Stimulated activated CD4-positive, alpha-beta T cell treated with anti-CD3 and anti-CD28 coated beads, Interleukin-1b, Interleukin-23, amount 100 ng/mL, for 24 hours (primary cell): Measurements from ENCODE around the gene TMEM236.
"Not testable (repeated sequence)": the region's sequence is repeated elsewhere in the genome, so short reads cannot be mapped to it uniquely, and the experiment has no call there.

Source experiments
- DNase-seq, 4 experiments: peaks; one replicate each; pipeline ENCODE4 v3.0.0-alpha.2; 2020; ENCODE audit warnings: low read depth in 4 of 4, low spot score in 1 of 4

The TMEM236 gene, protein sequence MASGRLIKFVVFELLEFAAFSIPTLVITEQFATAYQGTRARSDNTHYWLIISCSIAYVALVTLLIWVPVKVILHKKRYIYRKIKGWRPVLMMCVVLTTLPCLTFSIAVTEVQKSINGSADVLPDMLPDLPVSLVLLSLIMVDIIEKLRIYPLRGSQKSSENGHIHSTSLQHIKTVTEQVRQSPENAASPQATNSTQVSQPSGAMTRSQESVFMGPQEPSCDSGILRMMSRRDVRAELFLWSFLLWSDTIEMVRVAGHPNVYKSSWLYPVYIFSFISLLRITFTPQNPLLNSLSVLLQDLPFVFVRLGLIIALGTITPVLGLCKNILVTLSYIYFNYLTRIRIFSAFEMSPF

DNA sequence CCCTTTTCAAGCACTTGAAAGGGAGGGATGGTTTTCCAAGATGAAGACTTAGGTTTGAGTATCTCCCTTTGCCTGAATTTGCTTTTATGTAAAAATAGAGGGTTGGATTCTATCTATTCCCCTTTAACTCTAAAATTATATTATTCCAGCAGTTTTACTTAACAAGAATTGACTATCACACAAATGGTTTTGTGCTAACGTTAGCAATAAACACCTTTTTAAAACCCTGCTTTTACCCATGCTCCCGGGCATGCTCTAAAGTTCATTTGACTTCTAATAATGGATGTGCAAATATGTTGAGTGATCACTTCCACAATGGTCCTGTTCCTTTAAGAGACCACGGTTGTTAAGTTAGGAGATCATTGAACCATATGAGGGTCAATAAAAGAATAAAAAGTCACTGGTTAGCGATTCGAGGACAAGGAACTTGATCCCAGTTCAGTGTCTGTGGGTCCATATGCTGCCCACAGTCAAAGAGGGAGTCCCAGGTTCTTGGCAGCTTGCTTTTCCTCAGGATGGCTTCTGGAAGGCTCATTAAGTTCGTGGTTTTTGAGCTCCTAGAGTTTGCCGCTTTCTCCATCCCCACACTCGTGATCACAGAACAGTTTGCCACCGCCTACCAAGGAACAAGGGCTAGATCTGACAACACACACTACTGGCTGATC lies at the start of gene TMEM236:
TSS of gene TMEM236 (plus strand) at position 421 of the 665 bp plus-strand sequence. CDS start at position 516, 95 bp downstream.
- DNase-seq, result no peak

DNA sequence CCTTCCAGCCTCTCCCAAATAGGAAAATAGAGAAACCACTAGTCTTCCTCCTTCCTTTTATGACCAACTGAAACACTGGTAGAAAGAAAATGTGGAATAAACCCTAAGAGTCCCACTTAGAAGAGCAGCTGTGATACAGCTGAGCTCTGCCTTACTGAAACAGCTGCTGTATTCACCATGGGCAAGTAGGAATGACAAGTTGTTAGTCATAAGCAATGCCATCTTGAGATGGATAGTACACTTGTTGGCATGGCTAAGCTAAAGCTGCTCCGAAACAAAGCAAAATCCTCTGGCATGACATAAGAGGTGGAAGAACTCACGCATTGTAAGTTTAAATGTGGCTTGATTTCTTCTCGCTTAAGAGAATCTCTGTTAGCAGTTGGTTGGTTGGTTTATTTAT lies 48.3 kb upstream of the TMEM236 start:
- DNase-seq, result no peak

DNA sequence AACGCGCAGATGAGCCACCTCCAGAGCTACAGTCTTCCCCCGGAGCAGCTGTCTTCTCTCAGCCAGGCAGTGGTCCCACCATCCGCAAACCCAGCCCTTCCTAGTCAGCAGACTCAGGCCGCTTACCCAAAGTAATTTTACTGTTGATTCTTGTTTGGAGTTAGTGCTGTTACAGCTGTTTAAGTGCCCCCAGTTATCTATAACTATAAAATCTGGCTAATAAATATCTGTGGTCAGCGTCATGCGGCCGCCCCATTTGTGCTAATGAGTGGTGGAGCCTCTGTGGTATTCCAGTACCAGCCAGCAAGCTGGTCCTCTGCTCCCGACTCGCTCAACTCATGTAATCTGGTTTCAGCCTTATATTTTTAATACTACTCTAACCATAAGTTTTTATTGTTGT lies 43.2 kb upstream of the TMEM236 start:
- DNase-seq, result no peak

DNA sequence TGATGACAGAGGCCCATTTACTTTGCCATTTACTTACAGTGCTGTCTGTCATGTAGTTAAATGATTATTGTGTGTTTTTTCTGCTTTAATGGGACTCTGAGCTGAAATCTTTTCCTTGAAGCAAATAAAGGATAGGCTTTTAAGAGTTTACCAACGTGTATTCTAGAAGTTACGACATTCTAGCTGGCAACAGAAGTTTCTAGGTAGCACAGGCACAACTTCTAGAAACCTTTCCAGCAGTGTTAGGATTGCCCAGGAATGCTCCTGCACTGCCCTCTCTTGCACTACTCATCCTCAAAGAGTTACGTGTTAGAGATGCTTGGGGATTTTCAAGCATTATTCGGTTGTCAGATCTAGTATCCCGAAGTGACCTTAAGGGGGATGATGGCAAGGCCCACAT lies 42.5 kb upstream of the TMEM236 start:
- DNase-seq, result no peak

DNA sequence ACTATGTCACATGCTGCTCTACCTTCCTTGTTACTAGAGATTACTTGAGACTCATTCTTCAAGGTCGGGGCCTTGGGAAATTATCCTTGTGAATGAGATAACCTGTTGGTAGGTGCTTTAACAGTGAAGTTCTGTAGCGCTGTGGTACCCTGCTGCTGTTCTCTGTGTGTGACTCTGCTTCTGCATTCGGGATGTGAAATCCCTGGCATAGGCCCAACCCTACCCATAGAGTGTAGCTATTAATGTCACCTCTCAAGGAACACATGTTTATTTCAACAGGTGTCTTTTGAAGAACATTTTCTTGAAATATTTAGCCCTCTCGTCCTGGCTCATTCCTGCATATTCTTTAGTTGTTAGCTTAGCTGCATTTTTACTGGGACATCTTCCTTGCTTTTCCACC lies 41.8 kb upstream of the TMEM236 start:
- no peak for DNase-seq

DNA sequence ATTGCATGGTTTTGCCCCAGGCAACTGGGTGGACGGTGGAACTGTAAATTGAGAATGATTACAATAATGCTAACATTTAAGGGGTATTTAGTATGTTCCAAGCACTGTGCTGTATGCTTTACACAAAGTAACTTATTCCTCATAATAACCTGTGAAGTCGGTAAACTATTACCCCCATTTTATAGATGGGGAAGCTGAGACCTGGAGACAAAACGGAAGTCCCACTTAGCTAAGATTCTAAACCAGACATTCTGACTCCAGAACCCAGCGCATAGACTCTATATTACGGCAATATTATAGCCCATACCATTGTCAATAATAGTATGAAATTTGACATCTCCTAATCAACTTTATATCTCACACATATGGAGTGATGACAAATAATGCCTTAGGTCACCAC lies 39.9 kb upstream of the TMEM236 start:
- no peak for DNase-seq

DNA sequence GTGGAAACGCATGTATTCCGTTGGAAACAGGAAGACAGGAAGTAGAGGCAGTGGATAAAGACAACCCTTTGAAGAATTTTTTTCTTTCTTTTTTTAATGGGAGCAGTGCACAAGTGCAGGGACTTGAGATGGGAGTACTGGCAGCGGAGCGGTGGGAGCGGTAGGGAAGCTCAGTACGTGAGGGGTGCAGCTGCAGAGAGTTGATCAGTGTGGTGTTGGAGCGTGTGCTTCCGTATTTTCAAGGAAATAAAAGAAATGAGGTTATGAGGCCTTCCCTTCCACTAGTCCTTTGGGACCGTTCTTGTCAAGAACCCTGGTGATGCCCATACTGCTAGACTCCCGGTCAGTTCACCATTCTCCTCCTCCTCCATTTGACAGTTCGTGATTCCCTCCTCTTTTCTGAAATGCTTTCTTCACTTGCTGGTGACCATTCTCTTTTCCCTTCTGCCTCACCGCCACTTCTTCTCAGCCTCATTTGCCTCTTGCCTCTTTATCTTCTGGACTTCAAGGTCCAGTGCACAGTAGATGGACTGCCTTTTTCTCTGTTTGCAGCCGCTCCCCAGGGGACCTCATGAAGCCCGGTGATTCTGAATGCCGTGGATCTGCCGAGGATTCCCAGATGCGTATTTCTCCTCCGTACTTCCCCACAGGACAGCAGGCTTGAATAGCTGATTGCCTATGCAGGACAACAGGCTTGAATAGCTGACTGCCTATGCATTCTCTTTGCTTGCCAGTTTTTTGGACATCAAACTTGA lies 39.1 kb upstream of the TMEM236 start:
- no peak for DNase-seq

DNA sequence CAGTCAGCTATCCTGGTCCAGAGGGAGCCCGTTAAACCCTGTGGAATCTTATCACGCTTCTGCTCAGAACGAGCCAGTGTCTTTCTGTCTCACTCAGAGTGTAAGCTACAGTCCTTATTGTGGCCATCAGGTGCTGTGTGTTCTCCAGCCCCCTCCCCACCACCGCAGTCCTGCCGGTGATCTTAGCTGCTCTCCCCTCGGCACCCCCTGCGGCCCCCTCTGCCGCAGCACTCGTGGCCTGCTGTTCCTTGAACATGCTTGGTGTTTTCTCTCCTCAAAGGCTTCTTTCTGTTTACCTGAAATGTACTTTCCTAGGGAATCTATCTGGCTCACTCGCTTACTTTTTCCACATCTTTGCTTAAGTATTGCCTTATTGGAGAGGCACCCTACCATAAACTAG lies 38.2 kb upstream of the TMEM236 start:
- no peak for DNase-seq

DNA sequence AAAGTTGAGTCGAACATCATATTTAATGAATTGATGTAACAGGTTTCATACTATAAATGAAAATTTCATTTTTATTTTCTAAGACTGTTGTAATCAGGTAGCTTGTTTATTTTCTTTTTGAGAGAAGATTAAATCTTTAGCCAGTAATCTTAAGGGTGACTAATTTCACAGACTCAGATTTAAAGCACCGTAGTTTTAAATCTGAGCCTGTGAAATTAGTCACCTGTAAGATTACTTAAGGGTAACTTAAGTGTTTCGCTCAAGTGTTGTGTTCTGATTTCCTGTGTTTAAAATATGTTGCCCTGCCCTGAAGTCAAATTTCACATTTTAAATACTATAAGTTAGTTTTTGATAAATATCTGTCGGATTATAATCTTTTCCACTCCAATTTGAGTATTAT lies 35.8 kb upstream of the TMEM236 start:
- DNase-seq, result no peak

DNA sequence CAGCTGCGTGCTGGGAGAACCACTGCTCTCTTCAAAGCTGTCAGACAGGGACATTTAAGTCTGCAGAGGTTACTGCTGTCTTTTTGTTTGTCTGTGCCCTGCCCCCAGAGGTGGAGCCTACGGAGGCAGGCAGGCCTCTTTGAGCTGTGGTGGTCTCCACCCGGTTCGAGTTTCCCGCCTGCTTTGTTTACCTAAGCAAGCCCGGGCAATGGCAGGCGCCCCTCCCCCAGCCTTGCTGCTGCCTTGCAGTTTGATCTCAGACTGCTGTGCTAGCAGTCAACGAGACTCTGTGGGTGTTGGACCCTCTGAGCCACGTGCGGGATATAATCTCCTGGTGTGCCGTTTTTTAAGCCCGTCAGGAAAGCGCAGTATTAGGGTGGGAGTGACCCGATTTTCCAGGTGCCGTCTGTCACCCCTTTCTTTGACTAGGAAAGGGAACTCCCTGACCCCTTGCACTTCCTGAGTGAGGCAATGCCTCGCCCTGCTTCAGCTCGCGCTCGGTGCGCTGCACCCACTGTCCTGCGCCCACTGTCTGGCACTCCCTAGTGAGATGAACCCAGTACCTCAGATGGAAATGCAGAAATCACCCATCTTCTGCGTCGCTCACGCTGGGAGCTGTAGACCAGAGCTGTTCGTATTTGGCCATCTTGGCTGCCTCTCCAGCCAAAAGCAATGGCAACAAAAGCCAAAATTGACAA lies 29.5 kb upstream of the TMEM236 start:
- DNase-seq, result not testable (repeated sequence)

DNA sequence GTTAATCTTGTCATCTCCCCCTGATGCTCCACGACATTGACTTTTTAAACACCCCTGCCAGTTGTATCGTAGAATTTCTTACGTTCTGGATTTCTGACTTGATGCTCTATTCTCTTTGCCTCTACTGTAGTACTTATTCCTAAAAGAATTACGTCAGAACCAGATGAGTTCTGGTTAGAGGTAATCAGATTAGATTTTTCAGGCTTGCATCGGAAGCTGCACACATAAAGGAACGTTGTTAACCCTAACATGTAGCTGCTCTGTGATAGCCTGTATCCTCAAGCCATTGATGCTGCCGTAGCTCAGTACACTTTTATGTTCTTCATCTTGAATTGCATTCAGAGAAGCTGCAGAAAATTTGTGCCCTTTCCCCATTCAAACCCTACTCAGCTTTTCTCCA lies 26.3 kb upstream of the TMEM236 start:
- DNase-seq, result no peak

DNA sequence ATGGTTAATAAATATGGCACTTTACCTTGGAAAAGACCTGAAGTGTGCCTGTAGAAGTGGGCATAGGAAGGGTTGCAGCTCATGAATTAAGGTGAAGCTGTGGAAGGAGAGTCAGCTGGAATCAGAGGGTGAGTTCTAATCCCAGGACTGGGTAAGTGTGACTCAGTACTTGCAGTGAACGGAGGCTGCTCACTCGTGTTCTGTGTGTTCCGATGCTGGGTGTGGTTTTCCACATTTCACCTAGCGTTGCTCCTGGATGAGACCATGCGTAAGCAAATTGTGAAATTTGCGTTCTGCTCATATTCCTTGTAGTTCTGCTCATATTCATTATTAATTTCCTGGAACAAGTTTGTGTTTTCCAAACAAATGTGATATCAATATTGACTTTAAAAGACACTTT lies 22.4 kb upstream of the TMEM236 start:
- no peak for DNase-seq

DNA sequence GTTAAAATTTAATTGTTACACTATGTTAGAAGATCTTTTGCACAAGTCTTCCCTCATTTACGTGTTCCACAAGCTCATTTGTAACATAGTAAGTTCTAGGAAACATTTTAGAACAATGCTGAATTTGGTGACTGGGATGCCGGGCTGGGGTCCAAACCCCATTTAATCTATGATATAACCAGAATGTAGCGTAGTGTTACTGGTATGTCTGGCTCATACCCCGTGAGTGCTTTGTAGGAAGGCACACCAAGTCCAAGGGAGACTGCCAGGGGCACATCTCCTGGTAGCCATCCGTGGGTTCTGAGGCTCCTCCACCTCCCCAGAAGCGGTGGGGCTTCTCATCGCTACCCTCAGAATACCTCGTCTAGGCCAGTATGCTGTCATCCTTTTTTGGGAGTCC lies 21.3 kb upstream of the TMEM236 start:
- DNase-seq, result no peak

DNA sequence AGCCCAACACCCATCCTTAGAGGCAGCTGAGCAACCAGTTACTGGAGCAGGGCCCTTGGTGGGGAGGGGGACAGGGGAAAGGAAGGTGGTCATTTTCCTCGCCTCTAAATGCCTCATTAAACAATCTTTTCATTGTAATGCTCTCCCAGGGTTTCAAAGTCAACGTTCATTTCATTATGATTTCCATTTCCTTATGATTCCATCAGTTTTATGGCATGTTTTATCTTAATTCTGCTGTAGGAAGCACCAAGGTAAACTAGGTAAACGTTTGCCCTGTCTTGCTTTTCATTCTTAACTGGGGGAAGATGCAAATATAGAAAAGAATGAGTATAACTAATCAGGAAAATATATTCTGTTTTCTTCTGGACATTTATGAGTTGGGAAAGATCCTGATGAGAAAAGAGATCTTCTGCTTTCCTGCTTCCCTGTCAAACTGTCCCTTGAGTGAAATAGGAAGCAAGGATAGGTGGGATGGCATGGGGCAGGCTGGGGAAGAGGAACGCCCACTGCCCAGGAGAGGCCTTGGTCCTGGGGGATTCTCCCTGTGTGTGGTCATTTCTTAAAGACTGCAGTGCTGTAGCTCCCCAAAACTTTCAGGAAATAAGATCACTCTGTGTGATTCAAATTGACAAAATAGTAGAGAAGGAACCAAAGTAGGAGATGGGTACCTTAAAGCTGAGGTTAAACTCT lies 20.5 kb upstream of the TMEM236 start:
- DNase-seq, result no peak

DNA sequence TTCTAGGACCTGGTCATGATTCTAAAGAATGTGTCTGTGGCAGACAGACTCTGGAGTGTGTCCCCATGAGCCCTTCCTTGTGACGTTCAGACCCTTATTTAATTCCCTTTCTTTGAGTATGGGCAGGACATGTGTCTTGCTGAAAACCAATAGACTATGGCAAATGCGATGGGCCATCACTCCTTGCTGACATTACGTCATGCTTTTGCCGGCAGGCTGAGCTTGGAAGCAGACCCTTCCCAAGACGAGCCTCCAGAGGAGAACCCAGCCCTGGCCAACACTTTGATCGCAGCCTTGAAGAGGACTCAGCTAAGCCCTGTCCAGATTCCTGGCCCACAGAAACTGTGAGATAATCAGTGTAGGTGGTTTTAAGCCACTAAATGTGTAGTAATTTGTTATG lies 18.4 kb upstream of the TMEM236 start:
- DNase-seq, result no peak

DNA sequence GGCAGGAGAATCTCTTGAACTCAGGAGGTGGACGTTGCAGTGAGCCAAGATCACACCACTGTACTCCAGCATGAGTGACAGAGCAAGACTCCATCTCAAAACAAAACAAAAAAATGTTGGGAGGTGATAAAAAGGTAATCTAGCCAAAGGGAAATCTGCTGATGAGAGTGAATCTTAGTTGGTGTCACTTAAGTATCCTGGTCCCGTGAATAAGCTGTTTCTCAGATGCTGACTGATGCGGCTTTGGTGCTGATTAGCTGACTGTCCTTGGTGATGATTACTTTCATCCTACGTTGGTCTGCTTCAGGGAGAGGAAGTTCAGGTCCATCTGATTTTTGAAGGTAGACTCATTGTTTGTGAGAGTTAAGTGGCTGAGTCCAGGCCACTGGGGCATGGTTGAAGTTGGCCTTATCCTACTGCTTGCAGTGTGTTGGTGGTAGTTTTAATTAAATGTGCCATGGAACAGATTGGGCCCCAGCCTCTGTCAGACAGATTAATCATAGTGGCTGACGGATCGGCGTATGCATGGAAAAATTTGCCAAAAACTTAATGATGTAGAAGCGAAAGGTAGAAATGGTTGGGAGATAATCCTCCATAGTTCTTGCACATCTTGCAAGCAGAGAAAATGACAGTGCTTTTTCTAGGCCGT lies 17.4 kb upstream of the TMEM236 start:
- DNase-seq, result no peak

DNA sequence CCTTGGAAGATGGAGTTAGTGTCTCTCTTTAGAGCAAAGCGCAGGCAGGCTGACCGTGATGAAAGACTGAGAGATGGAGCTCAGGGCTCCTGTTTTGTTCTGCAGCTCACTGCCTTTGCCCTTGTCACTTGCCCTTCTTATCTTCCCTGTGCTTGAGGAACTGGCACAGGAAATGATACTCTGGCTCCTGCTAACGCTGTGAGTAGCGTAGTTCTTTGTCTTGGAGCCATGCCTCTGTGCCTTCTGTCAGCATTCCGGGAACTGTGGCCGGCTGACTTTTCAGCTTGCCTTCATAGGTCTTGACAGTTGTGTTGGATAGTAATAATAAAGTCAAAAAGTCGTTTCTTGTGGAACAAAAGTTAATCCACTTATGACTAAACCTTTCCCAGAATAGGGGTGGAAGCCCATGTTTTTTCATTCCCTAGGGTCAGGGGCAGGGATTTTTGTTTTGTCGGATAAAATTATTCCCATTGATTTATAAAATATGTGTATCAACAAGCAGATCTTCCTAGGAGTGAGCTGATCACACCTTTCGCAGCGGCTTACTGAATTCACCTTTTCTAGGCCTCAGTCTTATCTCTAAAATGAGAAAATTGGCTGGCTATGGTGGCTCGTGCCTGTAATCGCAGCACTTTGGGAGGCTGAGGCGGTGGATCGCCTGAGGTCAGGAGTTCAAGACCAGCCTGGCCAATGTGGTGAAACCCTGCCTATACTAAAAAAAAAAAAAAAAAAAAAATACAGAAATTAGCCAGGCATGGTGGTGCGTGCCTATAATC lies 16.6 kb upstream of the TMEM236 start:
- DNase-seq, result no peak

DNA sequence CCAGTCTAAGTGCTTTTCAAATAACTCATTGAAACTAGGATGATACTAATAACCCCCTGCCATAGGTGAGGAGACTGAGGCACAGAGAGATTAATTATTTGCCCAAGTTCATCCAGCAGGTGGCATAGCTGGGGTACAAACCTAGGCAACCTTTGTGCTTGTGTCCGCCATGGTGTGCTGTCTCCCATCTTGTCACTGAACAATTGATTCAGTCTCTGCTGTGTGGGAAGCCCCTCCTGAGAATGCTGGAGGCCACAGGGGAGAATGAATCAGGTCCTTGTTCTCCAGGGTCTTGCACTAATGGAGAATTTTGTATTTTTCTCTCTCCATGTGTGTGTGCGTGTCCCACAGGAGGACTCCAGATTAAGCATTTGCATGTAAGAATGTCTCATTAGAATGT lies 15.8 kb upstream of the TMEM236 start:
- no peak for DNase-seq

DNA sequence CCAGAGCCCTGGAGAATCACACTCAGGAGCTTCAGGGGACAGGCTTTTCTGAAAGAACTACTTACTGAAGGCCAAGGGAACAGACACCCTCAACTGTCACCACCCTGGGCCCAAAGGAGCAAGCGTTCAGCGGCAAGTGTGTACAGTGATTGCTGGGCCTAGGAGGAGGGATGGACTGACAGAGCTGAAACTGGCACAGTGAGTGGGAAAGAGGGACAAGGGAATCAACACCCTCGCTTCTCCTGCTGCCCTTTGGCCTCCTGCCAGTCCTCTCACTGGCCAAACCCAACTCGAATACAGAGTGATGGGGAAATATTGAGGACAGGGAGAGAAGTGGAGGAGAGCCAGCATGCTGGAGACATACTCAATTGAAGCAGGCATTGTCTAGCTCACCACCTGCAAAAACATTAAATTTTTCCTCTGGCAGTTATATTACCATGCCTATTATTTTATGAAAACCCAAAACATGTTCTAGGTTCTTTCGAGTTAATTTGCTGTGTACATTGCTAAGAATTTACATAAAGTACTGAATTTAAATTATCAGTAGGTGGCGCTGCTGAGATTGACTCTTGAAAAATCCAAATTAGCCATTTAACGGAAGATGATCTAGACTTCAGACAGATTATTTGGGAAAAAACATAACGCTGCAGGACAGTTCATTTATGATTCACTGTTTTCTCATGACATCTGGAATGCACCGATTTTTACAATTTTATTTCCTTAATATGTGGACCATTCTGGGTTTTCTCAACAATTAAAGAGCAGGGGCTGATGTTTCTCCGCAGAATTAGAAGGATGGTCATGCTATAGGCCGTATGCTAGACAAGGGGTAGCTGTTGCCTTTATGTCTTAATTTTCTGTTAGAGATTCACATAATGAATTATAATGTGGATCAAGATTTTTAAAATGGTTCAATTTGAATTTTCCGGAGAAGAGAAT lies 14.7 kb upstream of the TMEM236 start:
- DNase-seq, result no peak
